Coronary artery (tissue), 2 donors: Measurements from ENCODE around the gene DCUN1D4.

Source experiments
- DNase-seq: peaks from one replicate; pipeline ENCODE4 v3.0.0-alpha.2; 2017; ENCODE audit warnings: low spot score
- H3K27ac ChIP-seq, 2 donors: fragments of 200-600 bp; sonication (generic); one replicate each; pipeline ENCODE4 v1.5.1; 2016 to 2019
- H3K4me3 ChIP-seq: fragments of 200-600 bp; sonication (generic); 2 replicates; pipeline ENCODE4 v1.5.1; 2016; ENCODE audit warnings: mild to moderate bottlenecking, moderate library complexity
- TF ChIP-seq, protein P1 (sequence below): fragments of 200-600 bp; sonication (generic); IDR thresholded peaks from one replicate; pipeline ENCODE4 v1.5.1; 2019; ENCODE audit warnings: antibody characterized with exemption

Gene DCUN1D4

GRCh38 chr4:51872283-51872997 lies 29.5 kb downstream of the DCUN1D4 start:
- no peak overlapping the region for H3K4me3 ChIP-seq
- no peak for DNase-seq

GRCh38 chr4:51874551-51874950 lies 31.6 kb downstream of the DCUN1D4 start:
- no peak overlapping the region for H3K4me3 ChIP-seq
- no peak overlapping the region for H3K27ac ChIP-seq
- TF ChIP-seq, protein P1, sequence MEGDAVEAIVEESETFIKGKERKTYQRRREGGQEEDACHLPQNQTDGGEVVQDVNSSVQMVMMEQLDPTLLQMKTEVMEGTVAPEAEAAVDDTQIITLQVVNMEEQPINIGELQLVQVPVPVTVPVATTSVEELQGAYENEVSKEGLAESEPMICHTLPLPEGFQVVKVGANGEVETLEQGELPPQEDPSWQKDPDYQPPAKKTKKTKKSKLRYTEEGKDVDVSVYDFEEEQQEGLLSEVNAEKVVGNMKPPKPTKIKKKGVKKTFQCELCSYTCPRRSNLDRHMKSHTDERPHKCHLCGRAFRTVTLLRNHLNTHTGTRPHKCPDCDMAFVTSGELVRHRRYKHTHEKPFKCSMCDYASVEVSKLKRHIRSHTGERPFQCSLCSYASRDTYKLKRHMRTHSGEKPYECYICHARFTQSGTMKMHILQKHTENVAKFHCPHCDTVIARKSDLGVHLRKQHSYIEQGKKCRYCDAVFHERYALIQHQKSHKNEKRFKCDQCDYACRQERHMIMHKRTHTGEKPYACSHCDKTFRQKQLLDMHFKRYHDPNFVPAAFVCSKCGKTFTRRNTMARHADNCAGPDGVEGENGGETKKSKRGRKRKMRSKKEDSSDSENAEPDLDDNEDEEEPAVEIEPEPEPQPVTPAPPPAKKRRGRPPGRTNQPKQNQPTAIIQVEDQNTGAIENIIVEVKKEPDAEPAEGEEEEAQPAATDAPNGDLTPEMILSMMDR: no peak
- DNase-seq: no peak

More at GRCh38 chr4:51872283-51872997, 29.5 kb downstream of the DCUN1D4 start:
- no peak overlapping the region for H3K27ac ChIP-seq
- TF ChIP-seq, protein P1: no peak

- no peak for DNase-seq
- TF ChIP-seq, protein P1: no peak
- H3K4me3 ChIP-seq: no peak overlapping the region
- no peak overlapping the region for H3K27ac ChIP-seq
Measured at GRCh38 chr4:51878431-51878830, 35.5 kb downstream of the DCUN1D4 start.

DNA sequence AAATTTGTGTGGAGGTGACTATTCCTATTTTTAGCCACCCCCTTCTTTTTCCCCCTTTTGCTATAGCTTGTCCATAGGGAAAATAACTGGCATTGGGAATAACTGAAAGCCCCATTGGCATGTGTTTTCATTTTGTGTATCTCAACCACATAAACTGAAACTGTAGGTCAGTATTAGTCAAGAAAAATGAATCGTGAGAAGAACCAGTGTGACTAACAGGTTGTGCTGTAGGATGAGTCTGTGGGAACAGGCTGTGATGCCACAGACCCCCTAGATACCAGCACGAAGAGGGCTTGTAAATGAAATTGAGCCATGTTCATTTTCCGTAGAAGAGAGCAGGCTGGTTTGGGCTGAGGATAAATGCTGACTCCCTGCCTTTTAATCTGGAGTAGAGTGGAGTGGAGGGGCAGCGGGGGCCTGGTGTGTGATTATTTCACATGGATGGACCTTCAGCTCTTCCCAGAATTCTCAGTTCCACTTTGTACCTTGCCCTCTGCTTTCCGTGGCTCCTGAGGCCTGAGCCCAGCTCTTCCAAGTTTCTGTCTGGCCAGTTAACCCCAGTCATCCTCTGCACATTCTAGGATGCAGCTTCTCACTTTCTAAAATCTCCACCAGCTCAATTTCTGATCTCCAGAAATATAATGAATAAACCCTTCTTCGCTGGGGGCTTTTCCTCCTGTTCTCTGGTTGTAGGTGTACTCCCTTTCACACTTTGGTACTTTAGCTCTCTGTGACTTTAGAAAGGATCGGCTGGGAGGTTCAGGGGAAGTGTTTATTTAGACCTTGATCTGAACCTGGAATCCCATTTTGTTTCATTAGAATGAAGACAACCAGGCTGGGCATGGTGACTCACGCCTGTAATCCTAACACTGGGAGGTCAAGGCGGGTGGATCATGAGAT lies 37.3 kb downstream of the DCUN1D4 start:
- H3K27ac ChIP-seq: no peak overlapping the region
- no peak for DNase-seq
- no peak overlapping the region for H3K4me3 ChIP-seq
- TF ChIP-seq, protein P1: no peak

DNA sequence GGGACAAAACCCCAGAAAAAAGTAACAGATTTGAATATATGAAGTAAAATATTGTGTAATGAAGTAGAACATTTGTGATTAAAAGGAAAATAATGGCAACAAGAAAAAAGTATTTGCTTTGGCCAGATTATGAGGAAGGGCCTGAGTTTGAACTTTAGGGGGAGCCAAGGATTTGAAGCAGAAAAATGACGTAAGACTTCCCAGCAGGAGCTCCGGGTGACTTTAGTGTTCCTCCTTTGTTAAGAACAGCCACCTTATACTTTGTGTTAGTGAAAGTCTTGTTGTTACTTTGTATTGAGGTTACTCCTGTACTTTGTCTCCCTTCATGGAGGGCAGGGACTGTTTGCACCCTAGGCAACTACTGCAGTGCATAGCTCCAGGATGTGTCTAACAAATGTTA lies 41.1 kb downstream of the DCUN1D4 start:
- no peak overlapping the region for H3K4me3 ChIP-seq
- no peak overlapping the region for H3K27ac ChIP-seq
- TF ChIP-seq, protein P1: no peak
- DNase-seq: no peak

GRCh38 chr4:51884606-51885005 lies 41.7 kb downstream of the DCUN1D4 start:
- no peak for DNase-seq
- Histone ChIP-seq H3K27ac (no peak overlapping the region), H3K4me3 (no peak overlapping the region)
- TF ChIP-seq, protein P1: no peak
